Endothelial cell of umbilical vein (primary cell): ENCODE measurements around the gene CLPX. TPM values are rescaled to one million over a fixed set of nuclear protein-coding genes. Genes with fewer than 3 reads are reported as not detected.

ENCODE experiments used
- BruUV-seq: library from RNA; stranded (reverse); fragments of 400-500 nt; replicated peaks from 2 replicates; lab custom pipeline; 2021; lab: Mats Ljungman, UMichigan
- CTCF ChIA-PET: fragments of 300-600, 350-600 bp; sonication (Branson Sonifier 250); formaldehyde crosslinking; loops from one replicate; lab custom pipeline; 2021; ENCODE audit warnings: antibody characterized with exemption, inconsistent platforms; lab: Charles Lee
- POLR2A ChIA-PET: fragments of 300-600, 350-600 bp; sonication (Branson Sonifier 250); formaldehyde crosslinking; loops from one replicate; lab custom pipeline; 2021; ENCODE audit warnings: antibody characterized with exemption, inconsistent platforms; lab: Charles Lee
- DNase-seq: peaks from one replicate; pipeline ENCODE4 v3.0.0-alpha.2; 2011; ENCODE audit warnings: low read depth, low spot score
- FAIRE-seq: peaks from 2 replicates; lab custom pipeline; 2011; peaks lifted over from hg19 to GRCh38; lab: Jason Lieb, UNC
- H2AFZ ChIP-seq: 2 replicates; pipeline ENCODE4 v1.6.0; 2012; ENCODE audit warnings: low read depth, low read length, control low read depth, inconsistent platforms
- H3K27ac ChIP-seq: 2 replicates; pipeline ENCODE4 v1.5.1; 2011; ENCODE audit warnings: low read depth, mild to moderate bottlenecking, control low read depth, low read length, moderate library complexity; ENCODE audit not compliant: insufficient read depth
- H3K27me3 ChIP-seq, 2 experiments: 2 replicates each; pipeline versions ENCODE4 v1.6.0 to v1.6.1; 2011; ENCODE audit warnings: low read length in 2 of 2, mixed read lengths in 1 of 2; ENCODE audit not compliant: control insufficient read depth in 2 of 2, insufficient read depth in 2 of 2
- H3K36me3 ChIP-seq, 2 experiments: 2 replicates in 1 of 2; 3 replicates in 1 of 2; pipeline ENCODE4 v1.5.1; 2011; ENCODE audit warnings: low read length in 2 of 2, mild to moderate bottlenecking in 1 of 2, moderate library complexity in 1 of 2; ENCODE audit not compliant: control insufficient read depth in 2 of 2, insufficient read depth in 2 of 2; ENCODE audit errors: extremely low read depth in 1 of 2
- H3K4me1 ChIP-seq: 3 replicates; pipeline ENCODE4 v1.5.1; 2011; ENCODE audit warnings: mild to moderate bottlenecking, low read length; ENCODE audit not compliant: control insufficient read depth, insufficient read depth; ENCODE audit errors: extremely low read depth
- H3K4me2 ChIP-seq: 2 replicates; pipeline ENCODE4 v1.6.1; 2011; ENCODE audit warnings: low read length, control low read depth, mixed read lengths; ENCODE audit not compliant: insufficient read depth
- H3K4me3 ChIP-seq, 3 experiments: fragments of 200-600 bp in 1 of 3; sonication (generic), shearing (Covaris generic) in 1 of 3; replicated peaks in 1 of 3; 2 replicates each; pipeline ENCODE4 v1.5.1; 2011 to 2016; ENCODE audit warnings: control low read depth in 3 of 3, low read length in 3 of 3, mild to moderate bottlenecking in 2 of 3, inconsistent platforms in 1 of 3, low read depth in 1 of 3, moderate library complexity in 1 of 3; ENCODE audit not compliant: insufficient read depth in 1 of 3
- H3K79me2 ChIP-seq: 2 replicates; pipeline ENCODE4 v1.6.0; 2012; ENCODE audit warnings: low read length, inconsistent platforms; ENCODE audit not compliant: control insufficient read depth, insufficient read depth
- H3K9ac ChIP-seq: replicated peaks from 2 replicates; pipeline ENCODE3; 2011; ENCODE audit warnings: low read length, control low read depth; ENCODE audit not compliant: insufficient read depth; ENCODE audit errors: extremely low read depth
- H3K9me1 ChIP-seq: replicated peaks from 3 replicates; pipeline ENCODE4 v1.6.0; 2011; ENCODE audit warnings: mild to moderate bottlenecking, low read length; ENCODE audit not compliant: control insufficient read depth, insufficient read depth; ENCODE audit errors: extremely low read depth
- H3K9me3 ChIP-seq: replicated peaks from 2 replicates; pipeline ENCODE4 v1.5.1; 2012; ENCODE audit warnings: low read length, inconsistent platforms; ENCODE audit not compliant: control insufficient read depth, insufficient read depth
- H4K20me1 ChIP-seq: replicated peaks from 2 replicates; pipeline ENCODE3; 2011; ENCODE audit warnings: mild to moderate bottlenecking, low read length; ENCODE audit not compliant: control insufficient read depth, insufficient read depth; ENCODE audit errors: extremely low read depth
- CTCF ChIP-seq, 2 donors: IDR thresholded peaks; 1 replicate in 1 of 2; 2 replicates in 1 of 2; pipeline ENCODE4 v1.5.1; 2011; ENCODE audit warnings: low read length in 2 of 2, mild to moderate bottlenecking in 2 of 2, moderate library complexity in 2 of 2, control low read depth in 1 of 2, inconsistent platforms in 1 of 2, low read depth in 1 of 2; ENCODE audit not compliant: insufficient read depth in 1 of 2; ENCODE audit errors: extremely low read depth in 1 of 2
- EZH2 ChIP-seq: IDR thresholded peaks from 2 replicates; pipeline ENCODE4 v1.6.1; 2012; ENCODE audit warnings: borderline replicate concordance, low read depth, mild to moderate bottlenecking, moderate library complexity, low read length, inconsistent platforms; ENCODE audit not compliant: severe bottlenecking
- FOS ChIP-seq: IDR thresholded peaks from 2 replicates; pipeline ENCODE4 v1.6.1; 2011; ENCODE audit warnings: mild to moderate bottlenecking, low read length, moderate library complexity, borderline replicate concordance; ENCODE audit not compliant: insufficient read depth
- GATA2 ChIP-seq: IDR thresholded peaks from 2 replicates; pipeline ENCODE4 v1.7.0; 2011; ENCODE audit warnings: low read depth, mild to moderate bottlenecking, moderate library complexity, mixed read lengths, low read length; ENCODE audit not compliant: insufficient read length, insufficient read depth
- JUN ChIP-seq: IDR thresholded peaks from 2 replicates; pipeline ENCODE4 v1.6.1; 2011; ENCODE audit warnings: borderline replicate concordance, low read depth; ENCODE audit not compliant: insufficient read length, insufficient read depth
- MYC ChIP-seq: IDR thresholded peaks from one replicate; pipeline ENCODE4 v1.6.1; 2011; ENCODE audit warnings: mild to moderate bottlenecking, low read depth, low read length
- POLR2A ChIP-seq: IDR thresholded peaks from 2 replicates; pipeline ENCODE4 v1.6.1; 2012; ENCODE audit warnings: low read depth, mild to moderate bottlenecking, control low read depth, low read length
- POLR2AphosphoS5 ChIP-seq: IDR thresholded peaks from 2 replicates; pipeline ENCODE4 v1.6.1; 2012; ENCODE audit warnings: low read depth, mild to moderate bottlenecking, control low read depth, low read length, moderate library complexity; ENCODE audit not compliant: insufficient read depth
- dilution Hi-C: fragments of 300-500 bp; cut with MboI; formaldehyde crosslinking; loops from one replicate; pipeline ENCODE4 v1.15.0; 2019; ENCODE audit warnings: low sequenced_read_pairs; ENCODE audit not compliant: extremely low pct_ligation_motif_present
- intact Hi-C: fragments of 100-400 bp; cut with micrococcal nuclease; formaldehyde crosslinking; loops from one replicate; pipeline ENCODE4 v1.10.0; 2022
- polyA plus RNA-seq, 4 experiments: library from polyadenylated mRNA; depleted of rRNA in 3 of 4; stranded (reverse) in 3 of 4; unstranded in 1 of 4; fragments of >200 nt; gene quantifications; 2 replicates each; pipeline versions ENCODE4 v1.2.1 to v1.2.3, GENCODE V29; 2011 to 2012; ENCODE audit warnings: missing spikeins in 1 of 4
- total RNA-seq: library from RNA; stranded (reverse); gene quantifications from 2 replicates; pipeline ENCODE4 v1.2.3, GENCODE V29; 2021
- TF ChIP-seq, protein P1 (sequence below): IDR thresholded peaks from 2 replicates; pipeline ENCODE4 v1.6.1; 2011; ENCODE audit not compliant: insufficient read depth, insufficient read length

Gene CLPX
- total and polyA plus RNA-seq, 2 donors (not counting 3 experiments of a cell fraction or from before 2014, with no cell fraction given): 11.1 to 41.4 TPM

DNA sequence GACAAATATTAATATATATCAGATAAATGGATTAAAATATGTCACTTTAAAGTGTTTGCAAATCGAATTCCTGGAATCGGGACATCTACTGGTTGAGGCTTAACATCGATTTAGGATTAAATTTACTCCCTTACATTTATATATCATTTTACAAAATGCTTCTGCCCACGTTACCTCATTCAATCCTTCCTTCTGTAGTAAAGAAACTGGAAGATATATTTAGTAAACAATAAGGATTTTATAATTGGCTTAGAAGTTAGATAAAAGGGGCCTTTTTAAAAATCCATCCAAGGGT is 1.3 kb downstream of the CLPX start:
- CTCF ChIA-PET: interaction anchor here (2.2 kb wide), 1 partner anchor 87 kb away, joined by 12 read pairs; no protein-coding TSS in a partner anchor
- TSS peak; percentile 40 for BruUV-seq

More for the DNA sequence above, 1.3 kb downstream of the CLPX start:
- POLR2A ChIA-PET: no interaction called here
- peak overlapping the region; percentile 92 for H3K9ac ChIP-seq
- peak overlapping the region; percentile 73 for H3K27ac ChIP-seq
- no peaks in the 10 kb centered on the region for H3K9me1 ChIP-seq
- TF ChIP-seq, protein P1, sequence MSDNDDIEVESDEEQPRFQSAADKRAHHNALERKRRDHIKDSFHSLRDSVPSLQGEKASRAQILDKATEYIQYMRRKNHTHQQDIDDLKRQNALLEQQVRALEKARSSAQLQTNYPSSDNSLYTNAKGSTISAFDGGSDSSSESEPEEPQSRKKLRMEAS: no peak
- no peak for TF ChIP-seq POLR2AphosphoS5
- no peak for TF ChIP-seq MYC
- TF ChIP-seq CTCF (IDR thresholded peaks at IDR 0.05; ENCODE audit: extremely low read depth in 1 of 2, insufficient read depth in 1 of 2, low read depth in 1 of 2, low read length in 2 of 2): no peak
- no peak for TF ChIP-seq JUN
- TF ChIP-seq POLR2A: no peak
- no peak for TF ChIP-seq FOS
- TF ChIP-seq GATA2: no peak
- TF ChIP-seq EZH2: no peak
- peaks cover 50% of the 10 kb centered on the region for H3K79me2 ChIP-seq
- intact Hi-C loops: loop anchor here (1.0 to 2.0 kb wide), 2 partner anchors 51 to 121 kb away; partner anchors contain the start of genes PDCD7 and RNU5B-1
- H3K27me3 ChIP-seq: no peaks in the 10 kb centered on the region
- H3K9me3 ChIP-seq: no peaks in the 10 kb centered on the region
- peaks cover 0 to 5% of the 10 kb centered on the region in 2 experiments for H3K36me3 ChIP-seq
- H3K4me1 ChIP-seq: peaks cover 9% of the 10 kb centered on the region
- FAIRE-seq: no peak
- peak; percentile 49 for DNase-seq
- H3K4me3 ChIP-seq: peak overlapping the region; percentile 94 to 96 (median 96)
- peak overlapping the region; percentile 98 for H3K4me2 ChIP-seq
- dilution Hi-C loops: no loop called here
- H4K20me1 ChIP-seq: no peaks in the 10 kb centered on the region
- H2AFZ ChIP-seq: no peak overlapping the region
